Measurements from ENCODE around the gene LARP6.

The LARP6 gene

DNA sequence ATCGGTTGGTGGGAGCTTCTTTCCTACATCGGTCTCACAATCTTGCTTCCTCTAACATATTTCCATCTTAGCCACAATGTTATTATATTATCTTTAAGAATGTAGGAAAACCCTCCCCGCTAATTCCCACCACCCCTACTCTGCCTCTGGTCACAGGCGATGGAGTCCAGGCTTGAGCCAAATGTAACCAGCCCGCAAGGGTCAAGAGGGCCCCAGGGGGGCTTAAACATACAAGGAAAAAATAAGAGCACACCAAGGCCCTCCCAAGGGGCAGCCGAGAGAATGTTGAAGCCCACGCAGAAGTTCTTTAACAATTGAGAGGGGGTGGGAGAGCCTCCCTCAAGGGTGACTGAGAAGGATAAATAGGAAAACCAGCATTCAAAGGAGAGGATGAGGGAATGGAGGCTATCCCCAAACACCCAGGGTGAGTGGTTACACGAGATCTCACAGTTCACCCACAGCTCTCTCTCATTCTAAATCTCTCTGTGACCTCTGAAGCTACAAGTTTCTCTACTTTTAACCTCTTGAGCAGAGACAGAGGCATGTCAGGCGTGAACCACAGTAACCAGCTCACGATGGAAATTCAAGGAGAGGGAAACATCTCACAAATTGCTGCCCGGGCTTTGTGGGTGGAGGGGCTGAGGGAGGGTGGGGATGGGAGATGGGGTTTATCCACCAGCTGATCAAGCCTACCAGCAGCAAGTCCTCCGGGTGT is 59.2 kb downstream of the LARP6 start:
- no peak for DNase-seq (ENCODE audit: low spot score)

DNA sequence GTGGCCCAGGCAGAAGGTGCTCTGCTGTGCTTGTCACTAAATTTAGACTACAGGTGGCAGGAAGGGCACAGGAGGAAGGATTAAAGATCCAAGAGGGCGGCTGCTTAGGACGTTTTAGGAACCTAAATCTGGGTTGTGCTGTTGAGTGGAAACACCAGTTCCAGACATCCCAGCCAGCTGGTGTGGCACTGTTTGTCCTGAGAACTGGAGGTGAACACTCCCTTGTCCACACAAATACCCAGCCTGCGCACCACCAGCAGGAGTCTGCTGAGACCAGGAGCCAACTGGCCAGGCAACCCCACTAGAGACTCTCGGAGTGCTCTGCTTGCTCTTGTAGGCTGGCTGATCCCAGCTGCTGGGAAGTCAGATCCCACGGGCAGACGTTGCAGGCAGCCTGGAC is 60.3 kb downstream of the LARP6 start:
- no peak for DNase-seq (ENCODE audit: low spot score)

DNA sequence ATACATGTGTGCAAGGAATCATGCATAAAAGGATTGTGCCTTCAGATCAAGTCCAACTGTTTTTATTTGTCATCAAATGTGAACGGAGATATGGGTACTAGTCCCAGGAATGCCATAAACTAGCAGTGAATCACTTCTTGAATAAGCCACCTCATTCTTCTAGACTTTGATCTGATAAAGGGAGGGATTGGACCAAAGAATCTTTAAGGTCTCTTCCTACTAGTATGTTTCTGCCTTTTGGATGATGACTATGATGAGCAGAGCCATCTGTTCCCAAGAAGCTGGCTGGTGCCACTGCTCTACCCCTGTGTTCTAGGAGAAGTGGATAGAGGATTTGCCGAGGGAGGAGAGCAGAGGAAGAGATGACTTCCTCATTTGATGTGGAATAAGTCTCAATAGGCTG is 61.8 kb downstream of the LARP6 start:
- DNase-seq (ENCODE audit: low spot score): no peak

DNA sequence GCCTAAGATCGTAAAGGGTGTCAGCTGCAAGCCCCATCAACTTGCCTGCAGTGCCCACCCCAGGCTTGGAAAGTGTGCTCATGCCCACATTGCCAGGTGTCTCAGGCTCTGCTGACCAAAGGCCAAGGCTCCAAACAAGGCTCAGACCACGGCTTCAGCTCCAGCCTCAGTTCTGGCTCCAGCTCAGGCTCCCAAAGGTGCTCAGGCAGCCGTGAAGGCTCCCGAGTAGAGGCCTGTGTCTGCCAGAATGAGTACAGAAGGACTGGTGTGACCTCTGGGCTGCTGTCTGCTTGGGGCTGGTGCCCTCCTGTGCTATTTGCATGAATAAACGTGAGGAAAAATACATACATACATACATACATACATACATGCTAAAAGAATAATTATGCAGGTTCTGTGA is 62.7 kb downstream of the LARP6 start:
- DNase-seq (ENCODE audit: low spot score): no peak

DNA sequence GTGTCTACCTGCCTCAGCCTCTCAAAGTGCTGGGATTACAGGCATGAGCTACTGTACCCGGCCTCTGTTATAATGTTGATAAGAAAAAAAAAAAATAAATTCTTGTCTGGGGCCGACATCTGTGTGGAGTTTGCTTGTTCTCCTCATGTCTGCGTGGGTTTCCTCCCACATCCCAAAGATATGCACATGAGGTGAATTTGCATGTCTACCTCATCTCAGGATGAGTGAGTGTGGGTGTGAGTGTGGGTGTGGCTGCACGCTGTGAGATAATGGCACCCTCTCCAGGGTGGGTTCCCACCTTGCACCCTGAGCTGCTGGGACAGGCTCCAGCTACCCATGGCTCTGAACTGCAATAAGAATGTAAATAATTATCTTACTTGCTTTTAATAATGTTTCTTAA is 64.7 kb downstream of the LARP6 start:
- DNase-seq (ENCODE audit: low spot score): no peak

DNA sequence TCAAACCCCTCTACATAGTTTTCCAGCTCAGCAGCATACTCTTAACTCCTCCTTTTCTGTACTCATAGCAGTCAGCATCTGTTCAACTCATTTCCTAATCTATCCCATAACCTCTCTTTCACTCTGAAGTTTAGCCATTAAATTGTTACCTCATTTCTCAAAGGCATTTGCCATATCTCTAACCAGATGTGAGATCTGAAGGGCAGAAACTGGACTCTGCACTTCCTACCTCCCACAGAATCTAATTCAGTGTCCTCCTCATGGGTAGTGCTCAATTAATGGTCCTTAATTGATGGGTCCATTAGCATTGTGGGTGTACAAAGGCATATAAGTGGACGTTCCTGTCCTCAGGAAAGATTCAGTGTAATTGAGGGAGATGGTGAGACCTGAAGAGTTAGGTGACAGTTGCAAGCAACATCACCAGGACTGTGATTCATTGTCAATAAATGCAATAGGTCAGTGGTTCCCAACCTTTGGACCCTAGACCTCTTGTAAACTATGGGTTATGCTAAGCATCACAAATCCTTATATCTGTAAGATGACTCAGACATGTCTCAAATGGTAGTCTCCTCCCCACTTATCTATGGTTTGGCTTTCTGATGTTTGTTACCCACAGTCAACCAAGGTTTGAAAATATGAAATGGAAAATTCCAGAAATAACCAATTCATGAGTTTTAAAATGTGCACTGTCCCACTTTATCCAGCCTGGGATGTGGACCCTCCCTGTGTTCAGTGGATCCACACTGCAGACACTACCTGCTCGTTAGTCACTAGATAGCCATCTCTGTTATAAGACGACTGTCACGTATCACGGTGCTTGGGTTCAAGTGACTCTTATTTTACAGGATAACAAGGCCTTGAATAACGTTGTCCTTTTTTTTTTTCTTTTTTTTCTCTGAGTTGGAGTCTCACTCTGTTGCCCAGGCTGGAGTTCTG is 65.6 kb downstream of the LARP6 start:
- no peak for DNase-seq (ENCODE audit: low spot score)

DNA sequence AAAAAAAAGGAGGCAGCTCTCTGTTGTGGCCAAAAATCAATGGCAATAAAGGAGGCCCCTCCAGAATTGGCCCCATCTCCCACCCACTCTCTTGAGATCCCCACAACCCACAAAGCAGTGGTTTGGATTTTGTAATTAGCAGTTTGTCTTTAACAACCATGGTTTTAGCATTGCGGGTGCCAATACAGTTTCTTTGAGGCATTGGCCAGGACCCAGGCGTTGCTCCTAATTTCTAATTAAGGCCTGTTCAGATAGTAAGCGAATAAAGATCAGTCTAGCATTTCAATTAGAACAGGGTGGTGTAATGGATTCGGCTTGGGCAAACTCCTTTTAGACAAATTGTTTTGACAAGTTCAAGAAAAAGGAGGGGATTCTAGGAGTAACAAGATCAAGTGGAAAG is 67.0 kb downstream of the LARP6 start:
- DNase-seq (ENCODE audit: low spot score): no peak

DNA sequence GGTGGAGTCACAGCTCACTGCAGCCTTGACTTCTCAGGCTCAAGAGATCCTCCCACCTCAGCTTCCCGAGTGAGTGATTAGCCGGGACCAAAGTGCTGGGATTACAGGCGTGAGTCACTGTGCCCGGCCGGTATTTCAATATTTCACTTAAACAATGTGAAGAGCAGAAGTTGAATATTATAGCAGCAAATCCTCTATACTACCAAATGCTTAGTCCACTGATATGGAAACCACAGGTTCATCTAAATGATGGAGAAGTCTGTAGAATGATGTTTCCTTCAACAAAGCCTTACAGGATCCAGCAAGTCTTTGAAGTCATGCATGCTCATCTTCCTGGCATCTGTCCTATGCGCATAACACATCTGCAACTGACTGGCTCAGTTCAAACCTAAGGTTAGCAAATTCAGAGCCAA is 70.3 kb downstream of the LARP6 start:
- no peak for DNase-seq (ENCODE audit: low spot score)

DNA sequence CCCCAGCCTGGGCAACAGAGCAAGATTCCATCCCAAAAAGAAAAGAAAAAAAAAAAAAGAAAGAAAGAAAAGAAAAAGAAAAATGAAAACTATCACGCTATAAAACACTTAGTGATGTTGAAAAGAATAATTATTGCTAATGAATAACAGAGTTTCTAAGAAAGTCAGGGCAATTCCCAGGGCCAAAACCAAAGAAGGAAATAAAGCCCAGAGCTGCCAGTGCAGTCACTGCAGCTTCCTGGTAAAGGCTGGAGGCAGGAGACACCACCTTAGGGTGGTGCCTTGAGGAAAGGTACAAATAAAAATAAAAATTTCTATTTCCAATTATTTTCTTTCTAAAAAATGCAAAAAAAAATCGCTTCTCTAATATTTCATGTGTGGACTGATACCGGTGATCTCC is 70.9 kb downstream of the LARP6 start:
- DNase-seq (ENCODE audit: low spot score): no peak

DNA sequence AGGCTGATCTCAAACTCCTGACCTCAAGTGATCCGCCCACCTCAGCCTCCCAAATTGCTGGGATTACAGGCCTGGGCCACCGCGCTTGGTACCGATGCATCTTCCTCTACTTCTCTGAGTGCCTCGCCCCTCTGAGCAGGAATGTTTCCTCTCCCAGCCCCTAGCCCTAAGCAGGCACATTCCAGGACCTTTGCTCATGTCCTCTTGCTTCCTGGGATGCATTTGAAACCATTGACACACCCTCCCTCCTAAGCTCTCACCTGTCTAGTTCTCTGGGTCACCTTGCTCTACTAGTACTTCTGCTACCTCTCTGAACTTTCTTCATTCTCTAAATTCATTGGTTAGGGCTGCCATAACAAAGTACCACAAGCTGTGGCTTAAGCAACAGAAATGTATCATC is 72.7 kb downstream of the LARP6 start:
- DNase-seq (ENCODE audit: low spot score): no peak
